ENCODE measurements around the gene E2F2. TPM values are rescaled to one million over a fixed set of nuclear protein-coding genes. Genes with fewer than 3 reads are reported as not detected.

Gene E2F2
- total and polyA plus RNA-seq, 5 donors from 2014 or later, result 2.3 to 13.8 (median 3.9) TPM

DNA sequence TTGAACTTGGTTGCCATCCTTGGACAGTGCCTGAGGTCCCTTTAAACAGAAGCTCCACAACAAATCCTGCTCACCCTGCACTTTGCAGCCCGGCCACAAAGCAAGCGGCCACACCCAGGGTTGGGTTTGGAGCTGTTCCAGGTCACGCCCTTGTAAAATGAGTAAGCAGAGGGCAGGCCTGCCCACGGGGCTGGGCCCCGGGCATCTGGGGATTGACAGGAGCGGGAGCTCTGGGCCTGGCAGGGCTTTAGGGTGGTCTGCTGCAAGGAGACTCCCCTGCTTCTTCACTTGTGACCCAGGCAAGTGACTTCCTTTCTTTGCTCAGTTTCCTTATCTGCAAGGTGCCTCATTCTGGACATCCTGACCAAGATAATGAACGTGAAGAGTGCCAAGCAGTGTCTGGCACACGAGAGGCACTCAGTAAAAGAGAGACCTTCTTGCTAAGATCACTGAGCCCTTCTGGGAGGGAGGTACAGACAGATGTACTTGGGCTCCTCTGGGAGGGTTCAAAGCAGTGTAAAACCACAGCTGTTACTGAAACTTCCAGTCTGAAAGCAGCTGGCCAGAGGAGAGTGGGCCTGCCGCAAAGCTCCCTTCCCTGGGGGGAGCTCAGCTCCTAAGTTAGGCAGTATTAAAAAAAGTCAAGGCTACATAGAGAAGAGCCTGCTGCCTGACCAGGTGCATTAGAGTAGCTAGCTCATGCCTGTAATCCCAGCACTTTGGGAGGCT lies 2.6 kb downstream of the E2F2 start:
- H3K4me3 ChIP-seq (ENCODE audit: low read depth, low read length), result peak overlapping the region; percentile 73
- no peaks in the 10 kb centered on the region for H3K9me3 ChIP-seq (ENCODE audit: control insufficient read depth in 2 of 2, low read length in 2 of 2)
- H3K9me3 Mint-ChIP-seq, result no peaks in the 10 kb centered on the region
- H3K27ac Mint-ChIP-seq, result peak overlapping the region; percentile 76 to 91 (median 89)
- no peaks in the 10 kb centered on the region for H3K27me3 ChIP-seq (ENCODE audit: control insufficient read depth, insufficient read depth, low read length)
- H3K36me3 ChIP-seq (ENCODE audit: control insufficient read depth, insufficient read depth, low read length), result no peaks in the 10 kb centered on the region
- peak overlapping the region; percentile 79 for H3K27ac ChIP-seq (ENCODE audit: insufficient read depth, low read length, poor library complexity, severe bottlenecking)
- peaks cover 95% of the 10 kb centered on the region for H3K4me1 ChIP-seq (ENCODE audit: control insufficient read depth, insufficient read depth, low read length, poor library complexity, severe bottlenecking)
- ATAC-seq (ENCODE audit: low read depth in 2 of 2) (peak; percentile 65 to 67), DNase-seq (peak; percentile 62 to 90 (median 69))
- H3K27me3 Mint-ChIP-seq, result no peaks in the 10 kb centered on the region
- no peaks in the 10 kb centered on the region for H3K36me3 Mint-ChIP-seq
- H3K4me1 Mint-ChIP-seq, result peaks cover 17 to 93% (median 63%) of the 10 kb centered on the region in 4 donors
- H3K4me3 Mint-ChIP-seq, result peak overlapping the region; percentile 83 to 94 (median 86)

DNA sequence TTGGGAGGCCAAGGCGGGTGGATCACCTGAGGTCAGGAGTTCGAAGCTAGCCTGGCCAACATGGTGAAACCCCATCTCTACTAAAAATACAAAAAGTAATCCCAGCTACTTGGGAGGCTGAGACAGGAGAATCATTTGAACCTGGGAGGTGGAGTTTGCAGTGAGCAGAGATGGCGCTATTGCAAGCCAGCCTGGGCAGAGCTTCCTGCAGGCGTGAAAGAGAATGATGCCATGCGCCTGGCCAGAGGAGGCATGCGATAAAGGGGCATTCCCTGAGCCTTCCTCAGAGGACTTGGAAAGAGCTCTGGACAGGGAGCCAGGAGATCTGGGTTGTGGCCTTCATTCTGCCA lies 3.2 kb downstream of the E2F2 start:
- H3K4me1 ChIP-seq (ENCODE audit: control insufficient read depth, insufficient read depth, low read length, poor library complexity, severe bottlenecking), result peaks cover 94% of the 10 kb centered on the region
- H3K9me3 ChIP-seq (ENCODE audit: control insufficient read depth in 2 of 2, low read length in 2 of 2), result no peaks in the 10 kb centered on the region
- no peaks in the 10 kb centered on the region for H3K36me3 ChIP-seq (ENCODE audit: control insufficient read depth, insufficient read depth, low read length)
- no peak for DNase-seq
- H3K4me3 ChIP-seq (ENCODE audit: low read depth, low read length), result peak overlapping the region; percentile 73
- H3K27me3 Mint-ChIP-seq, result no peaks in the 10 kb centered on the region
- peak overlapping the region; percentile 83 to 94 (median 86) for H3K4me3 Mint-ChIP-seq
- H3K27ac ChIP-seq (ENCODE audit: insufficient read depth, low read length, poor library complexity, severe bottlenecking), result peak overlapping the region; percentile 79
- H3K27me3 ChIP-seq (ENCODE audit: control insufficient read depth, insufficient read depth, low read length), result no peaks in the 10 kb centered on the region
- peak; percentile 10 to 13 for ATAC-seq (ENCODE audit: low read depth in 2 of 2)
- H3K4me1 Mint-ChIP-seq, result peaks cover 12 to 89% (median 61%) of the 10 kb centered on the region in 4 donors
- no peaks in the 10 kb centered on the region for H3K36me3 Mint-ChIP-seq
- H3K27ac Mint-ChIP-seq, result peak overlapping the region; percentile 89 to 95 (median 91)
- H3K9me3 Mint-ChIP-seq, result no peaks in the 10 kb centered on the region

DNA sequence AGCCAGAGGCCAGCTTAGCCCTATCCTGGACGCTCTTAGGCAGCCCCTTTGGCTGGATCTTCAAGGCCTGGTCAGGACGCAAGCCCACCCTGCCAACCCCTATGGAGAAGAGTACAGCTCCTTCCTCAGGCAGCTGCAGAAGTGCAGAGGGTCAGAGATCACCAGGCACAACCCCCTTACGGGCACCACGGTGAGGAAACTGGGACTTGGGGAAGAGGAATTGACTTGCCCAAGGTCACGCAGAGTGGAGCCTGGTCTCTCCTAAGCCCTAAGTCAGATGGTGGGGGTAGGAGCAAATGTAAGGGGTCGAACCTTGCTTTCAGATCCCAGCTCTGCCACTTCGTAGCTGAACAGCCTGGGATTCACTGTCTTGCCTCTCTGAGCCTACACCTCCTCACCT lies 3.7 kb downstream of the E2F2 start:
- Histone ChIP-seq H3K4me3 (ENCODE audit: low read depth, low read length) (peak overlapping the region; percentile 73), H3K4me1 (ENCODE audit: control insufficient read depth, insufficient read depth, low read length, poor library complexity, severe bottlenecking) (peaks cover 93% of the 10 kb centered on the region), H3K27me3 (ENCODE audit: control insufficient read depth, insufficient read depth, low read length) (no peaks in the 10 kb centered on the region), H3K36me3 (ENCODE audit: control insufficient read depth, insufficient read depth, low read length) (no peaks in the 10 kb centered on the region), H3K27ac (ENCODE audit: insufficient read depth, low read length, poor library complexity, severe bottlenecking) (peak overlapping the region; percentile 79), H3K9me3 (ENCODE audit: control insufficient read depth in 2 of 2, low read length in 2 of 2) (no peaks in the 10 kb centered on the region)
- peak overlapping the region; percentile 83 to 94 (median 86) for H3K4me3 Mint-ChIP-seq
- peak overlapping the region; percentile 89 to 95 (median 91) for H3K27ac Mint-ChIP-seq
- no peaks in the 10 kb centered on the region for H3K27me3 Mint-ChIP-seq
- H3K9me3 Mint-ChIP-seq, result no peaks in the 10 kb centered on the region
- H3K36me3 Mint-ChIP-seq, result no peaks in the 10 kb centered on the region
- no peak for DNase-seq
- peaks cover 10 to 90% (median 60%) of the 10 kb centered on the region in 4 donors for H3K4me1 Mint-ChIP-seq
- ATAC-seq (ENCODE audit: low read depth in 2 of 2), result no peak

DNA sequence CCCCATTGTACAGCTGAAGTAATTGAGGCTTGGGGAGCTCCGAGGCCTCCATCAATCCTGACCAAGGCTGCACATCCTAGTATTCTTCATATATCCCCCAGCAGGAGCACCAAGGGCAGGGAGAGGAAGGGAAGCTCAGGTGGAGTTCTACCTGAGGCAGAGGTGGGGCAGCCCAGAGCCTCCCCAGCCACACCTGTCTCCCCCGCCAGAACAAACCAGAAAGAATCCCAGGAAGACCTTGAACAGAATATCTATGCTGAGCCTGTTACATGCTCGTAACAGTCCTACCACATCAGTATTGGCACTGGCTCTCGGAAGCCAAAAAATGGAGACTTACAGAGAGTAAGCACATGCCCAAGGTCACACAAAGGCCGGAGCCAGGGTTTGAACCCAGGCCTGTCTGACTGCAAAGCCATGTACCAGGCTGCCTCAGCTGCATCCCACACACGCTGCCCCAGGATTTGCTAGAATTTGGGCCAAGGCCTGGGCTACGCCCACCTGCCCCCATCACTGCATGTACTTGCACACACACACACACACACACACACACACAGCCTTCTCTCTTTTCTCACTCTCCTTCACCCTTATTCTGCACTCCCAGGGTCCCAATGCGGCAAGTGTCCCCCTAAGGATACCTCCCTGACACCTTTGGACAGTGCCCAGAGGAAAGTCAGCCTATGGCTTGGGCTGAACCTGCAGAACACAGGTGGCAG lies 4.5 kb downstream of the E2F2 start:
- Mint-ChIP-seq H3K27ac (peak overlapping the region; percentile 91 to 99 (median 95)), H3K27me3 (no peaks in the 10 kb centered on the region), H3K4me1 (peaks cover 9 to 84% (median 55%) of the 10 kb centered on the region in 4 donors), H3K9me3 (no peaks in the 10 kb centered on the region), H3K36me3 (no peaks in the 10 kb centered on the region), H3K4me3 (peak overlapping the region; percentile 76 to 94 (median 88))
- Histone ChIP-seq H3K9me3 (ENCODE audit: control insufficient read depth in 2 of 2, low read length in 2 of 2) (no peaks in the 10 kb centered on the region), H3K4me3 (ENCODE audit: low read depth, low read length) (peak overlapping the region; percentile 33), H3K27ac (ENCODE audit: insufficient read depth, low read length, poor library complexity, severe bottlenecking) (peak overlapping the region; percentile 79), H3K27me3 (ENCODE audit: control insufficient read depth, insufficient read depth, low read length) (no peaks in the 10 kb centered on the region), H3K36me3 (ENCODE audit: control insufficient read depth, insufficient read depth, low read length) (peaks cover under 1% of the 10 kb centered on the region), H3K4me1 (ENCODE audit: control insufficient read depth, insufficient read depth, low read length, poor library complexity, severe bottlenecking) (peaks cover 87% of the 10 kb centered on the region)
- no peak for ATAC-seq (ENCODE audit: low read depth in 2 of 2)
- peak in 1 of 3 donors; percentile 16 for DNase-seq

DNA sequence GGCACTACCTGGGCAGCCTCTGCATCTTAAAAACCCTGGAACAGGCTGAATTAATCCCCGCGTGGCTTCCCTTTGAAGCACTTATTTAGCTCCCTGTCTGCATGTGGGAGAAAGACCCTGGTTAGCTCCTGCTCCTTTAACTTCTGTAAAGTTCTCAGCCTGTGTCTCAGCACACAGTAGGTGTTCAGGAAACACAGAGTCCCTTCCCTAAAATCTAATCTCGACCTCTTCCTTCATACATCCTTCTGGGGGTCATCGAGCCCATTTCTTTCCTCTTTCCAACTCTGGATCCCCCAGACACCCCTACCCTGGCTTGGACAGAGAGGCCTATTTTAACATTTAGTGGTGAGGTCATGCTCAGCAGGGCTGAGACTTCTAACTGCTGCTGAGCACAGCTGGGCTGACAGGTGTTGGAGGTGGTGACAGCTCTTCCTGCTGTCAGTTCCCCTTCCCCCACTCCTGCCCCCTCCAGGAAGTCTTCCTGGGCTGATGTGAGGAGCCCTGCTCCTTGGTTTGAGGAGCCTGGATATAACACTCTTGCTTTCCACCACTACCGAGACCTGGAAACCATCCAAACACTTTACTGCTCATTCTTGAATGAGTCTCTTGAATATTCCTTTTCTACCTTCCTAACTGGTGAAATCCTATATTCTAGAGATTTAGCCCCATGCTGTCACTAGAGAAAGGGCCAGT lies 5.3 kb downstream of the E2F2 start:
- no peaks in the 10 kb centered on the region for H3K27me3 ChIP-seq (ENCODE audit: control insufficient read depth, insufficient read depth, low read length)
- peak; percentile 30 for ATAC-seq (ENCODE audit: low read depth in 2 of 2)
- no peaks in the 10 kb centered on the region for H3K9me3 ChIP-seq (ENCODE audit: control insufficient read depth in 2 of 2, low read length in 2 of 2)
- peak overlapping the region; percentile 79 for H3K27ac ChIP-seq (ENCODE audit: insufficient read depth, low read length, poor library complexity, severe bottlenecking)
- Mint-ChIP-seq H3K4me3 (peak overlapping the region; percentile 35 to 88 (median 82)), H3K27ac (peak overlapping the region; percentile 91 to 99 (median 95)), H3K9me3 (no peaks in the 10 kb centered on the region), H3K36me3 (no peaks in the 10 kb centered on the region), H3K27me3 (no peaks in the 10 kb centered on the region), H3K4me1 (peaks cover 7 to 80% (median 53%) of the 10 kb centered on the region in 4 donors)
- H3K4me3 ChIP-seq (ENCODE audit: low read depth, low read length), result peak overlapping the region; percentile 33
- DNase-seq, result peak in 1 of 3 donors; percentile 82
- peaks cover 81% of the 10 kb centered on the region for H3K4me1 ChIP-seq (ENCODE audit: control insufficient read depth, insufficient read depth, low read length, poor library complexity, severe bottlenecking)
- peaks cover 5% of the 10 kb centered on the region for H3K36me3 ChIP-seq (ENCODE audit: control insufficient read depth, insufficient read depth, low read length)

DNA sequence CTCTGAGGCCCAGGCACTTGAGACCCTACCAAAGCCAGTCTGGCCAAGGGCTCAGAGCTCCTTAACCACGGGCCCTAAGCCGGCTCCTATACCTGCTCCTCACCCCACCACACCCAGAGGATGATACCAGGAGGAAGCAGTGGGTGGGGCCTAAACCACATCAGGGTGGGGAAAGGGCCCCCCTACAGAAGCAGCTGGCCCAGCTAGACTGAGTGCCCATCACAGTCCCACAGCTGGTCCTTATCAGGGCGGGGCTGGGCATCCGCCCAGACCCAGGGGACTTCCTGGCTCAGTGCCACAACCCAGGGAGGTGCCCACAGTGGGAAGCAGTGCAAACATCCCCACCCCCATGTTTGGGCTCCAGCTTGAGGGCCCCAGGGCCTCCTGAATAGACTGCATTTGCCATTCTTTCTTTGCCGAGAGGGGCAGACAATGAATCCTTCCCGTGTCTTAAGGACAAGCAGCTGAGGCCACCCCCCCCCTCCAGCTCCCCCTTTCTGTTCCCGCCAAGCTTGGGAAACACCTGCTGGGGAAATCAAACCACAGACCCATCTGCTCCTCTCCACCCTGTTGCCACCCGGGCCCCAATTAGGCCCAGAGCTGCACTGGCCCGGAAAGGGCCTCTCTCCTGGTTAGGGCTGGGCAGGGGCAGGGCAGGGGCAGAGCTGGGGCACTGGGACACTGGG lies 6.2 kb downstream of the E2F2 start:
- Histone ChIP-seq H3K27me3 (ENCODE audit: control insufficient read depth, insufficient read depth, low read length) (no peaks in the 10 kb centered on the region), H3K9me3 (ENCODE audit: control insufficient read depth in 2 of 2, low read length in 2 of 2) (no peaks in the 10 kb centered on the region), H3K36me3 (ENCODE audit: control insufficient read depth, insufficient read depth, low read length) (peaks cover 5% of the 10 kb centered on the region), H3K27ac (ENCODE audit: insufficient read depth, low read length, poor library complexity, severe bottlenecking) (peak overlapping the region; percentile 79), H3K4me3 (ENCODE audit: low read depth, low read length) (peak overlapping the region; percentile 51), H3K4me1 (ENCODE audit: control insufficient read depth, insufficient read depth, low read length, poor library complexity, severe bottlenecking) (peaks cover 72% of the 10 kb centered on the region)
- Mint-ChIP-seq H3K36me3 (no peaks in the 10 kb centered on the region), H3K27ac (peak overlapping the region; percentile 91 to 99 (median 95)), H3K9me3 (no peaks in the 10 kb centered on the region), H3K4me3 (peak overlapping the region; percentile 76 to 88 (median 86)), H3K27me3 (no peaks in the 10 kb centered on the region), H3K4me1 (peaks cover 7 to 74% (median 52%) of the 10 kb centered on the region in 4 donors)
- DNase-seq, result peak in 2 of 3 donors; percentile 34 to 87
- ATAC-seq (ENCODE audit: low read depth in 2 of 2), result peak in 1 of 2 donors; percentile 28

DNA sequence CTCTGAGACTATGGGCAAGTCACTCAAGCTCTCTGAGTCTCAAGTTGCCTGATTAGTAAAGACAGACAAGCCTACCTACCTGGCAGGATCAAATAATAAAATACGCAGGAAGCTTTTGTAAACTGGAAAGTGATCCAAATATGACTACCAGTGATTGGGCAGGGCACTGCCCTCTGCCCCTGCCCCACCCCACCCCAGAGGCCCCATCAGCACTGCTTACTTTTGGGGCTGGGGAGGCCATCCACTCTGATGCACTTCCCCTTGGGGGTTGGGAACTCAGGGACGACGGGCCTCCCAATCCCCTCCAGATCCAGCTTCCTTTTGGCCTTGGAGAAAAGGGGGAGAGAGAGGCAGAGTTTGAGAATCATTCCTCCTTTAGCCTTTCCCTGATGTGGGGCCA lies 6.9 kb downstream of the E2F2 start:
- DNase-seq, result no peak
- peak overlapping the region; percentile 79 for H3K27ac ChIP-seq (ENCODE audit: insufficient read depth, low read length, poor library complexity, severe bottlenecking)
- no peak for ATAC-seq (ENCODE audit: low read depth in 2 of 2)
- H3K36me3 ChIP-seq (ENCODE audit: control insufficient read depth, insufficient read depth, low read length), result peaks cover 5% of the 10 kb centered on the region
- no peaks in the 10 kb centered on the region for H3K9me3 ChIP-seq (ENCODE audit: control insufficient read depth in 2 of 2, low read length in 2 of 2)
- H3K4me1 ChIP-seq (ENCODE audit: control insufficient read depth, insufficient read depth, low read length, poor library complexity, severe bottlenecking), result peaks cover 65% of the 10 kb centered on the region
- Mint-ChIP-seq H3K9me3 (no peaks in the 10 kb centered on the region), H3K27ac (peak overlapping the region in 2 of 3 donors; percentile 91 to 99), H3K27me3 (no peaks in the 10 kb centered on the region), H3K4me1 (peaks cover 8 to 73% (median 48%) of the 10 kb centered on the region in 4 donors), H3K4me3 (peak overlapping the region in 3 of 4 donors; percentile 48 to 88 (median 87)), H3K36me3 (no peaks in the 10 kb centered on the region)
- H3K27me3 ChIP-seq (ENCODE audit: control insufficient read depth, insufficient read depth, low read length), result no peaks in the 10 kb centered on the region
- peak overlapping the region; percentile 51 for H3K4me3 ChIP-seq (ENCODE audit: low read depth, low read length)

Data from CD4-positive, CD25-positive, alpha-beta regulatory T cell (primary cell).